H9 (cell line): ENCODE results near the gene CHN2. TPM values are rescaled to one million over a fixed set of nuclear protein-coding genes. Genes with fewer than 3 reads are reported as not detected.

Experiments
- DNase-seq: peaks from one replicate; pipeline ENCODE4 v3.0.0-alpha.2; 2017
- H2AFZ ChIP-seq: one replicate; pipeline ENCODE4 v1.6.1; 2013; ENCODE audit warnings: mild to moderate bottlenecking, low read length, control low read depth, moderate library complexity
- H2AK5ac ChIP-seq: 2 replicates; pipeline ENCODE4 v1.6.1; 2013; ENCODE audit warnings: low read length, control low read depth, mixed read lengths; ENCODE audit not compliant: insufficient read length
- H2BK120ac ChIP-seq: one replicate; pipeline ENCODE4 v1.6.1; 2013; ENCODE audit warnings: low read depth, mild to moderate bottlenecking, low read length, control low read depth, inconsistent platforms; ENCODE audit not compliant: poor library complexity, severe bottlenecking
- H2BK12ac ChIP-seq: 2 replicates; pipeline ENCODE4 v1.6.1; 2013; ENCODE audit warnings: low read length, control low read depth, mixed read lengths, low read depth; ENCODE audit not compliant: insufficient read length
- H2BK15ac ChIP-seq: 2 replicates; pipeline ENCODE4 v1.6.1; 2013; ENCODE audit warnings: low read depth, low read length, control low read depth
- H2BK20ac ChIP-seq: one replicate; pipeline ENCODE4 v1.6.1; 2013; ENCODE audit warnings: low read depth, mild to moderate bottlenecking, low read length, control low read depth, inconsistent platforms; ENCODE audit not compliant: poor library complexity, severe bottlenecking
- H2BK5ac ChIP-seq: 2 replicates; pipeline ENCODE4 v1.6.1; 2013; ENCODE audit warnings: low read length, control low read depth, mixed read lengths; ENCODE audit not compliant: insufficient read length
- H3K14ac ChIP-seq: 2 replicates; pipeline ENCODE4 v1.6.1; 2013; ENCODE audit warnings: low read length, control low read depth; ENCODE audit not compliant: insufficient read depth
- H3K18ac ChIP-seq: 2 replicates; pipeline ENCODE4 v1.6.1; 2013; ENCODE audit warnings: low read depth, mild to moderate bottlenecking, mixed read lengths, low read length, control low read depth; ENCODE audit not compliant: insufficient read length
- H3K23ac ChIP-seq: 2 replicates; pipeline ENCODE4 v1.6.1; 2013; ENCODE audit warnings: low read length, control low read depth, mixed read lengths, low read depth; ENCODE audit not compliant: insufficient read length
- H3K23me2 ChIP-seq: 2 replicates; pipeline ENCODE4 v1.6.1; 2013; ENCODE audit warnings: low read depth, mild to moderate bottlenecking, mixed read lengths, low read length, control low read depth; ENCODE audit not compliant: insufficient read length, poor library complexity, severe bottlenecking
- H3K27ac ChIP-seq: 2 replicates; pipeline ENCODE4 v1.5.1; 2013; ENCODE audit warnings: low read length, control low read depth, mixed read lengths, low read depth; ENCODE audit not compliant: insufficient read length
- H3K27me3 ChIP-seq: 2 replicates; pipeline ENCODE4 v1.6.1; 2013; ENCODE audit warnings: low read length, control low read depth, inconsistent platforms; ENCODE audit not compliant: insufficient read depth
- H3K4ac ChIP-seq: 2 replicates; pipeline ENCODE4 v1.6.1; 2013; ENCODE audit warnings: low read depth, mild to moderate bottlenecking, control low read depth, inconsistent platforms, low read length, moderate library complexity
- H3K4me1 ChIP-seq: 2 replicates; pipeline ENCODE4 v1.6.1; 2013; ENCODE audit warnings: low read length, control low read depth, inconsistent platforms; ENCODE audit not compliant: insufficient read depth
- H3K4me2 ChIP-seq: 2 replicates; pipeline ENCODE4 v1.6.1; 2013; ENCODE audit warnings: low read length, control low read depth, mixed read lengths; ENCODE audit not compliant: insufficient read length, insufficient read depth
- H3K56ac ChIP-seq: 2 replicates; pipeline ENCODE4 v1.6.1; 2013; ENCODE audit warnings: low read depth, mild to moderate bottlenecking, mixed read lengths, low read length, control low read depth; ENCODE audit not compliant: insufficient read length
- H3K79me1 ChIP-seq: 2 replicates; pipeline ENCODE4 v1.6.1; 2013; ENCODE audit warnings: low read depth, mild to moderate bottlenecking, moderate library complexity, low read length, control low read depth, inconsistent platforms; ENCODE audit not compliant: insufficient read depth, poor library complexity, severe bottlenecking
- H3K79me2 ChIP-seq: 2 replicates; pipeline ENCODE4 v1.6.1; 2013; ENCODE audit warnings: low read length, control low read depth, inconsistent platforms; ENCODE audit not compliant: insufficient read depth
- H3K9ac ChIP-seq: 2 replicates; pipeline ENCODE4 v1.6.1; 2013; ENCODE audit warnings: low read length, control low read depth, mixed read lengths; ENCODE audit not compliant: insufficient read length; ENCODE audit errors: extremely low read depth
- H3K9me3 ChIP-seq: one replicate; pipeline ENCODE4 v1.6.1; 2013; ENCODE audit warnings: low read depth, low read length, inconsistent platforms; ENCODE audit not compliant: control insufficient read depth
- H3T11ph ChIP-seq: one replicate; pipeline ENCODE4 v1.6.1; 2013; ENCODE audit warnings: mild to moderate bottlenecking, low read length, control low read depth, inconsistent platforms
- H4K20me1 ChIP-seq: one replicate; pipeline ENCODE4 v1.6.1; 2013; ENCODE audit not compliant: control insufficient read depth, insufficient read length, insufficient read depth
- H4K5ac ChIP-seq: 2 replicates; pipeline ENCODE4 v1.6.1; 2013; ENCODE audit warnings: low read depth, mild to moderate bottlenecking, mixed read lengths, low read length, control low read depth; ENCODE audit not compliant: insufficient read length
- H4K8ac ChIP-seq: replicated peaks from 2 replicates; pipeline ENCODE4 v1.6.1; 2013; ENCODE audit warnings: low read length, control low read depth, mixed read lengths, low read depth; ENCODE audit not compliant: insufficient read length
- H4K91ac ChIP-seq: 2 replicates; pipeline ENCODE4 v1.6.1; 2013; ENCODE audit warnings: low read depth, mild to moderate bottlenecking, moderate library complexity, mixed read lengths, low read length, control low read depth; ENCODE audit not compliant: insufficient read length
- H3K27ac Mint-ChIP-seq, 3 experiments: 2 replicates in 2 of 3; 3 replicates in 1 of 3; pipeline ENCODE4 v1.8.0; 2020 to 2021; ENCODE audit warnings: mixed read lengths in 3 of 3, mild to moderate bottlenecking in 1 of 3, moderate library complexity in 1 of 3
- H3K27me3 Mint-ChIP-seq: 2 replicates; pipeline ENCODE4 v1.8.0; 2021; ENCODE audit warnings: low read depth, mild to moderate bottlenecking, moderate library complexity, mixed read lengths
- H3K36me3 Mint-ChIP-seq, 3 experiments: 2 replicates in 2 of 3; 3 replicates in 1 of 3; pipeline ENCODE4 v1.8.0; 2020 to 2021; ENCODE audit warnings: low read depth in 3 of 3, mixed read lengths in 3 of 3; ENCODE audit not compliant: insufficient read depth in 1 of 3
- H3K4me1 Mint-ChIP-seq, 2 experiments: 2 replicates each; pipeline ENCODE4 v1.8.0; 2020; ENCODE audit warnings: mixed read lengths in 2 of 2
- H3K4me3 Mint-ChIP-seq, 2 experiments: 2 replicates in 1 of 2; 3 replicates in 1 of 2; pipeline ENCODE4 v1.8.0; 2020 to 2021; ENCODE audit warnings: mild to moderate bottlenecking in 2 of 2, mixed read lengths in 2 of 2, moderate library complexity in 1 of 2
- H3K9me3 Mint-ChIP-seq, 2 experiments: 2 replicates in 1 of 2; 3 replicates in 1 of 2; pipeline ENCODE4 v1.8.0; 2020; ENCODE audit warnings: mild to moderate bottlenecking in 2 of 2, mixed read lengths in 2 of 2, moderate library complexity in 1 of 2
- WGBS: extraction: QIAGEN DNeasy Blood & Tissue Kit; methylation state at CpG from one replicate; pipeline ENCODE4 v1.1.7; 2013; ENCODE audit warnings: missing lambda C conversion rate, low lambda C conversion rate, mixed read lengths; ENCODE audit not compliant: insufficient read length; ENCODE audit errors: extremely low coverage; 5-methylcytosine and 5-hydroxymethylcytosine counted together
- total RNA-seq: library from RNA; stranded (reverse); gene quantifications from 2 replicates; pipeline ENCODE4 v1.2.1, GENCODE V29; 2021
- TF ChIP-seq, protein P1 (sequence below): fragments of 200-600 bp; sonication (generic); conservative IDR thresholded peaks from 3 replicates; pipeline ENCODE4 v1.8.0; 2021; ENCODE audit warnings: antibody characterized with exemption, mild to moderate bottlenecking

Gene CHN2
- total RNA-seq, 1 experiment from 2014 or later: 3.3 TPM

DNA sequence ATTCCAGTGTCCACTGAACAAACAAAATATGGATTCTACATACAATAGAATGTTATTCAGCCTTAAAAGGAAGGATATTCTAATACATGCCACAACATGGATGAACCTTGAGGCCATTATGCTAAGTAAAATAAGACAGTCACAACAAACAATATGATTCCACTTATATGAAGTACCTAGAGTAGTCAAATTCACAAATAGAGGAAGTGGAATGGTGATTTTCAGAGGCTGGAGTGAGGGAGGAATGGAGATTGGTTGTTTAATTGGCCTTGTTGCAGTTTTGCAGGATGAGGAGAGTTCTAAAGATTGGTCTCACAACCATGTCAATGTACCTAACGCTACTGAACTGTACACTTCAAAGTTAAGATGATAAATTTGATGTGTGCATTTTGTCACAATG lies 119.6 kb downstream of the CHN2 start:
- H2BK12ac ChIP-seq: no peak overlapping the region
- H3K79me1 ChIP-seq: no peaks in the 10 kb centered on the region
- no peak overlapping the region for H3K4me3 Mint-ChIP-seq
- no peak overlapping the region for H4K91ac ChIP-seq
- no peaks in the 10 kb centered on the region for H4K20me1 ChIP-seq
- H3K9ac ChIP-seq: no peak overlapping the region
- no peaks in the 10 kb centered on the region for H3K79me2 ChIP-seq
- H3K4me2 ChIP-seq: no peak overlapping the region
- H3T11ph ChIP-seq: no peak overlapping the region
- H2BK5ac ChIP-seq: no peak overlapping the region
- H3K56ac ChIP-seq: no peak overlapping the region
- H2BK120ac ChIP-seq: no peak overlapping the region
- no CpG with 5 or more reads among the region's 1 CpG for WGBS
- peaks cover 4 to 7% of the 10 kb centered on the region in 2 experiments; a peak in 3 of 5 replicates for H3K9me3 Mint-ChIP-seq
- H3K27ac Mint-ChIP-seq: no peak overlapping the region
- H3K23me2 ChIP-seq: no peaks in the 10 kb centered on the region
- no peak overlapping the region for H3K18ac ChIP-seq
- no peak overlapping the region for H3K27ac ChIP-seq
- H3K4me1 ChIP-seq: peaks cover 3% of the 10 kb centered on the region; the same call in 1 of the 2 replicates
- H2BK15ac ChIP-seq: no peak overlapping the region
- H3K4me1 Mint-ChIP-seq: peaks cover 14 to 16% of the 10 kb centered on the region in 2 experiments
- DNase-seq: no peak
- H3K9me3 ChIP-seq: no peaks in the 10 kb centered on the region
- TF ChIP-seq, protein P1, sequence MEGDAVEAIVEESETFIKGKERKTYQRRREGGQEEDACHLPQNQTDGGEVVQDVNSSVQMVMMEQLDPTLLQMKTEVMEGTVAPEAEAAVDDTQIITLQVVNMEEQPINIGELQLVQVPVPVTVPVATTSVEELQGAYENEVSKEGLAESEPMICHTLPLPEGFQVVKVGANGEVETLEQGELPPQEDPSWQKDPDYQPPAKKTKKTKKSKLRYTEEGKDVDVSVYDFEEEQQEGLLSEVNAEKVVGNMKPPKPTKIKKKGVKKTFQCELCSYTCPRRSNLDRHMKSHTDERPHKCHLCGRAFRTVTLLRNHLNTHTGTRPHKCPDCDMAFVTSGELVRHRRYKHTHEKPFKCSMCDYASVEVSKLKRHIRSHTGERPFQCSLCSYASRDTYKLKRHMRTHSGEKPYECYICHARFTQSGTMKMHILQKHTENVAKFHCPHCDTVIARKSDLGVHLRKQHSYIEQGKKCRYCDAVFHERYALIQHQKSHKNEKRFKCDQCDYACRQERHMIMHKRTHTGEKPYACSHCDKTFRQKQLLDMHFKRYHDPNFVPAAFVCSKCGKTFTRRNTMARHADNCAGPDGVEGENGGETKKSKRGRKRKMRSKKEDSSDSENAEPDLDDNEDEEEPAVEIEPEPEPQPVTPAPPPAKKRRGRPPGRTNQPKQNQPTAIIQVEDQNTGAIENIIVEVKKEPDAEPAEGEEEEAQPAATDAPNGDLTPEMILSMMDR: no peak
- H3K36me3 Mint-ChIP-seq: peaks cover 0 to 2% (median 0%) of the 10 kb centered on the region in 3 experiments; a peak in 2 of 7 replicates
- H2BK20ac ChIP-seq: no peak overlapping the region
- H3K27me3 Mint-ChIP-seq: no peaks in the 10 kb centered on the region; the same call in none of the 2 replicates
- no peaks in the 10 kb centered on the region for H3K27me3 ChIP-seq
- H3K4ac ChIP-seq: no peak overlapping the region
- H2AK5ac ChIP-seq: no peak overlapping the region
- no peak overlapping the region for H4K8ac ChIP-seq
- no peak overlapping the region for H2AFZ ChIP-seq
- no peak overlapping the region for H3K23ac ChIP-seq
- H4K5ac ChIP-seq: no peak overlapping the region
- no peak overlapping the region for H3K14ac ChIP-seq
